GM12878 (cell line): Measurements from ENCODE around the gene TM6SF1. TPM values are rescaled to one million over a fixed set of nuclear protein-coding genes. Genes with fewer than 3 reads are reported as not detected.

Source experiments
- ATAC-seq: fragments of 200-7000 bp; cut with Tn5 transposase; 3 replicates; pipeline ENCODE4 v1.9.1; 2020; ENCODE audit warnings: mild to moderate bottlenecking, moderate library complexity
- BruUV-seq: library from RNA; stranded (reverse); fragments of 400-500 nt; replicated peaks from 2 replicates; lab custom pipeline; 2021; lab: Mats Ljungman, UMichigan
- CTCF ChIA-PET: fragments of 300-600 bp; sonication (Branson Sonifier 250); formaldehyde crosslinking; extraction: SDS; loops from one replicate; lab custom pipeline; 2021; ENCODE audit warnings: inconsistent platforms; lab: Yijun Ruan, JAX
- POLR2A ChIA-PET: fragments of 350-600 bp; formaldehyde crosslinking; extraction: SDS; loops from one replicate; lab custom pipeline; 2021; ENCODE audit warnings: inconsistent platforms; lab: Charles Lee
- RAD21 ChIA-PET: fragments of 300-600 bp; sonication (Branson Sonifier 250); formaldehyde crosslinking; loops from one replicate; lab custom pipeline; 2023; ENCODE audit warnings: antibody characterized with exemption; ENCODE audit not compliant: unreplicated experiment; lab: Charles Lee
- SMC1A ChIA-PET: fragments of 300-600 bp; sonication (Branson Sonifier 250); formaldehyde crosslinking; loops from one replicate; lab custom pipeline; 2023; ENCODE audit not compliant: unreplicated experiment, uncharacterized antibody; lab: Charles Lee
- DNase-seq: peaks from one replicate; pipeline ENCODE4 v3.0.0-alpha.2; 2011; ENCODE audit warnings: low read depth, low spot score
- FAIRE-seq: peaks from 3 replicates; lab custom pipeline; 2011; peaks lifted over from hg19 to GRCh38; lab: Jason Lieb, UNC
- H2AFZ ChIP-seq: 2 replicates; pipeline ENCODE4 v1.6.0; 2011; ENCODE audit warnings: low read depth, low read length, control low read depth; ENCODE audit not compliant: control insufficient read depth
- H3K27ac ChIP-seq: 2 replicates; pipeline ENCODE4 v1.5.1; 2011; ENCODE audit warnings: control low read depth; ENCODE audit not compliant: control insufficient read depth, insufficient read depth
- H3K27me3 ChIP-seq, 2 experiments: replicated peaks in 1 of 2; 2 replicates each; pipeline versions ENCODE4 v1.6.0 to v1.6.1; 2011; ENCODE audit warnings: low read length in 1 of 2; ENCODE audit not compliant: control insufficient read depth in 2 of 2, insufficient read depth in 2 of 2
- H3K36me3 ChIP-seq, 2 experiments: 2 replicates each; pipeline ENCODE4 v1.5.1; 2011; ENCODE audit warnings: low read length in 1 of 2; ENCODE audit not compliant: control insufficient read depth in 2 of 2, insufficient read depth in 2 of 2
- H3K4me1 ChIP-seq: 2 replicates; pipeline ENCODE4 v1.6.1; 2011; ENCODE audit warnings: mild to moderate bottlenecking, low read length, moderate library complexity, mixed read lengths; ENCODE audit not compliant: control insufficient read depth, insufficient read depth
- H3K4me2 ChIP-seq: 2 replicates; pipeline ENCODE4 v1.6.0; 2011; ENCODE audit warnings: control low read depth; ENCODE audit not compliant: control insufficient read depth, insufficient read depth
- H3K4me3 ChIP-seq: fragments of 200-600 bp; sonication (generic); 2 replicates; pipeline ENCODE4 v1.5.1; 2016
- H3K79me2 ChIP-seq: 2 replicates; pipeline ENCODE4 v1.6.0; 2011; ENCODE audit warnings: low read length; ENCODE audit not compliant: control insufficient read depth, insufficient read depth
- H3K9ac ChIP-seq: 2 replicates; pipeline ENCODE4 v1.8.0; 2011; ENCODE audit warnings: low read length, control low read depth, mixed read lengths; ENCODE audit not compliant: control insufficient read depth, insufficient read depth
- H3K9me3 ChIP-seq: replicated peaks from 3 replicates; pipeline ENCODE4 v1.5.1; 2011; ENCODE audit warnings: mild to moderate bottlenecking, low read length; ENCODE audit not compliant: control insufficient read depth, insufficient read depth
- H4K20me1 ChIP-seq: 2 replicates; pipeline ENCODE4 v1.6.0; 2011; ENCODE audit not compliant: control insufficient read depth, insufficient read depth
- ASH2L ChIP-seq: fragments of 300-600, 200-600 bp; sonication (generic); IDR thresholded peaks from 2 replicates; pipeline ENCODE4 v1.6.1; 2017; ENCODE audit warnings: low read depth, mild to moderate bottlenecking, borderline replicate concordance
- BHLHE40 ChIP-seq, 2 experiments: fragments of 450-650 bp in 1 of 2; IDR thresholded peaks; 2 replicates each; pipeline ENCODE4 v1.6.1; 2011 to 2017; ENCODE audit warnings: low read depth in 2 of 2, borderline replicate concordance in 1 of 2, improper control_type of control experiment in 1 of 2, low read length in 1 of 2, mild to moderate bottlenecking in 1 of 2
- BRCA1 ChIP-seq: IDR thresholded peaks from 2 replicates; pipeline ENCODE4 v1.6.1; 2011; ENCODE audit warnings: low read depth, low read length, improper control_type of control experiment
- GABPA ChIP-seq: IDR thresholded peaks from 2 replicates; pipeline ENCODE4 v1.6.1; 2014; ENCODE audit warnings: antibody characterized with exemption, low read depth, mild to moderate bottlenecking, inconsistent platforms
- HDAC6 ChIP-seq: fragments of 200-600 bp; sonication (generic); IDR thresholded peaks from one replicate; pipeline ENCODE4 v1.8.0; 2017; ENCODE audit warnings: antibody characterized with exemption; ENCODE audit not compliant: unreplicated experiment
- KLF5 ChIP-seq: fragments of 450-650 bp; IDR thresholded peaks from 2 replicates; pipeline ENCODE4 v1.6.1; 2014; ENCODE audit warnings: mild to moderate bottlenecking; ENCODE audit not compliant: partially characterized antibody
- MYC ChIP-seq: IDR thresholded peaks from 2 replicates; pipeline ENCODE4 v1.6.1; 2011; ENCODE audit warnings: mild to moderate bottlenecking, low read length, moderate library complexity, inconsistent platforms; ENCODE audit not compliant: insufficient read depth, insufficient replicate concordance, insufficient read length, severe bottlenecking
- NFIC ChIP-seq: IDR thresholded peaks from 2 replicates; pipeline ENCODE4 v1.6.1; 2012; ENCODE audit warnings: low read depth, mild to moderate bottlenecking, inconsistent platforms, low read length, moderate library complexity
- PML ChIP-seq: IDR thresholded peaks from 2 replicates; pipeline ENCODE4 v1.6.1; 2012; ENCODE audit warnings: low read length, inconsistent platforms
- POU2F2 ChIP-seq: IDR thresholded peaks from 3 replicates; pipeline ENCODE4 v1.6.1; 2011; ENCODE audit warnings: low read depth, mild to moderate bottlenecking, low read length, borderline replicate concordance
- SMAD1 ChIP-seq: fragments of 450-650 bp; IDR thresholded peaks from 2 replicates; pipeline ENCODE4 v1.6.1; 2018; ENCODE audit warnings: mild to moderate bottlenecking, low read depth; ENCODE audit not compliant: partially characterized antibody
- SPI1 ChIP-seq: IDR thresholded peaks from 2 replicates; pipeline ENCODE4 v1.6.1; 2011; ENCODE audit warnings: low read depth, mild to moderate bottlenecking, low read length, moderate library complexity, borderline replicate concordance; ENCODE audit not compliant: insufficient read depth
- SRF ChIP-seq, 2 experiments: IDR thresholded peaks; 2 replicates each; pipeline ENCODE4 v1.6.1; 2011; ENCODE audit warnings: low read depth in 2 of 2, low read length in 2 of 2, mild to moderate bottlenecking in 1 of 2, moderate library complexity in 1 of 2
- WGBS: methylation state at CpG from one replicate; pipeline ENCODE4 v1.1.6; 2016; ENCODE audit warnings: low lambda C conversion rate; ENCODE audit not compliant: insufficient replicate concordance, insufficient coverage; ENCODE audit errors: missing lambda C conversion rate; 5-methylcytosine and 5-hydroxymethylcytosine counted together
- in situ Hi-C: fragments of 300-500 bp; cut with MboI; formaldehyde crosslinking; loops from 9 replicates; pipeline ENCODE4 v1.14.3; 2018; ENCODE audit warnings: mixed read lengths
- intact Hi-C: fragments of 100-400 bp; cut with micrococcal nuclease; formaldehyde crosslinking; loops from one replicate; pipeline ENCODE4 v1.14.2; 2022; ENCODE audit not compliant: unreplicated experiment
- polyA plus RNA-seq, 11 experiments: library from polyadenylated mRNA; depleted of rRNA in 4 of 11; unstranded in 6 of 11; stranded (reverse) in 5 of 11; fragments of >200 nt; fragmentation: Nextera tagmentation in 4 of 11; fragmentation: Illumina TruSeq in 1 of 11; extraction: Ambion mirVana in 4 of 11; extraction: Trizol in 1 of 11; gene quantifications; 1 replicate in 1 of 11; 2 replicates in 10 of 11; pipeline versions ENCODE4 v1.2.1 to v1.2.3, GENCODE V29; 2011 to 2016; ENCODE audit warnings: inconsistent platforms in 2 of 11, missing spikeins in 2 of 11, low read depth in 1 of 11
- total RNA-seq, 4 experiments: library from RNA; depleted of rRNA in 3 of 4; stranded (reverse); fragments of >200 nt in 3 of 4; fragmentation: Illumina TruSeq in 1 of 4; extraction: Trizol in 1 of 4; gene quantifications; 2 replicates each; pipeline versions ENCODE4 v1.2.1 to v1.2.3, GENCODE V29; 2013 to 2021

Gene TM6SF1
- total and polyA plus RNA-seq, 10 of the 15 experiments (the other 5 are each of a cell fraction or from before 2014, with no cell fraction given), result 0.56 to 2.7 (median 1.2) TPM

- FAIRE-seq, result no peak
- no peaks in the 10 kb centered on the region; the same call in 2 of the 3 replicates for H3K9me3 ChIP-seq
- ChIA-PET CTCF (no interaction called here), SMC1A (interaction anchor here (1.3 kb wide), 1 partner anchor 18 kb away, joined by 3 read pairs; no protein-coding TSS in a partner anchor), RAD21 (no interaction called here), POLR2A (interaction anchor here (1.7 kb wide), 1 partner anchor 21 kb away, joined by 4 read pairs; no protein-coding TSS in a partner anchor)
- H3K9ac ChIP-seq, result no peak overlapping the region
- peaks cover 27% of the 10 kb centered on the region for H3K4me1 ChIP-seq
- no TSS peak for BruUV-seq
- no peaks in the 10 kb centered on the region for H3K27me3 ChIP-seq
- 0 out of 4 replicates have a peak, but pooled peaks cover 0 to 2% of the 10 kb centered on the region in 2 experiments for H3K36me3 ChIP-seq
- no peaks in the 10 kb centered on the region for H4K20me1 ChIP-seq
- no peak overlapping the region for H2AFZ ChIP-seq
- no peak for DNase-seq
- TF ChIP-seq MYC (no peak), BHLHE40 (IDR thresholded peaks at IDR 0.05; ENCODE audit: borderline replicate concordance in 1 of 2, low read depth in 2 of 2, low read length in 1 of 2) (no peak)
- intact Hi-C loops (no loop called here), in situ Hi-C loops (no loop called here)
- peaks cover 34% of the 10 kb centered on the region for H3K79me2 ChIP-seq
- WGBS, result 35% methylated on average over 3 of the region's 3 CpGs
- peak overlapping the region; percentile 22; the same call in 1 of the 2 replicates for H3K4me2 ChIP-seq
- peak; percentile 67 for ATAC-seq
- H3K4me3 ChIP-seq, result no peak overlapping the region
- no peak overlapping the region for H3K27ac ChIP-seq
Measured at GRCh38 chr15:83178869-83179325, 71.5 kb downstream of the TM6SF1 start.

DNA sequence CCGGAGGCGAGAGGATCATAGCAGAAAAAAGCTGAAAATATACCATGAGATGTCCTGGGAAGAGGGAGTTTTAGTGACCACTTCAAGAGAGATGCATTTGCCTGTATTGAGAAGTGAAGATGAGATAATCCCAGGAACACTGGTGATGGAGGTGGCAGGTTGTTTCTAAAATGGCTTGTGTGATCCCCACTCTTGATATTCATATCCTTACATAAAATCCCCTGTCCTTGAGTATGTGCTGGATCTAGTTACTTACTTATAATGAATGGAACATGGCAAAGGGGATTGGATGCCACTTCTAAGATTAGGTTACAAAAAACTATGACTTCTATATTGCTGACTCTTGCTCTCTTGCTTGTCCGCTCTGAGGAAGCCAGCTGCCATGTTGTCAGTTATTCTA lies 78.1 kb downstream of the TM6SF1 start:
- ChIA-PET RAD21 (no interaction called here), SMC1A (interaction anchor here (1.5 kb wide), 1 partner anchor 11 kb away, joined by 4 read pairs; no protein-coding TSS in a partner anchor), POLR2A (no interaction called here), CTCF (no interaction called here)
- FAIRE-seq (no peak), DNase-seq (no peak), ATAC-seq (no peak)
- BruUV-seq, result no TSS peak
- Histone ChIP-seq H3K4me3 (no peak overlapping the region), H3K79me2 (peaks cover 18% of the 10 kb centered on the region), H3K9me3 (no peaks in the 10 kb centered on the region; the same call in 1 of the 3 replicates), H3K27ac (no peak overlapping the region), H3K9ac (no peak overlapping the region), H3K4me1 (no peaks in the 10 kb centered on the region), H3K4me2 (no peak overlapping the region), H3K36me3 (peaks cover 0 to 3% of the 10 kb centered on the region in 2 experiments; a peak in 1 of 4 replicates), H4K20me1 (no peaks in the 10 kb centered on the region), H3K27me3 (no peaks in the 10 kb centered on the region), H2AFZ (no peak overlapping the region)
- in situ Hi-C loops (loop anchor here (10.0 kb wide), 1 partner anchor 641 kb away; the partner anchor contains the start of gene RPS17), intact Hi-C loops (no loop called here)
- 92% methylated on average over 3 of the region's 3 CpGs for WGBS
- TF ChIP-seq HDAC6 (no peak), ASH2L (no peak), NFIC (no peak), BRCA1 (no peak), KLF5 (no peak), PML (no peak), SMAD1 (no peak), POU2F2 (no peak), GABPA (no peak), SPI1 (no peak), SRF (IDR thresholded peaks at IDR 0.05; ENCODE audit: low read depth in 2 of 2, low read length in 2 of 2) (no peak)
